Right atrium auricular region (tissue), 2 donors: Measurements from ENCODE around the gene DHODH. TPM values are rescaled to one million over a fixed set of nuclear protein-coding genes. Genes with fewer than 3 reads are reported as not detected.
"Not testable (repeated sequence)": the region's sequence is repeated elsewhere in the genome, so short reads cannot be mapped to it uniquely, and the experiment has no call there.

Source experiments
- DNase-seq: peaks from one replicate; pipeline ENCODE4 v3.0.0-alpha.2; 2019; ENCODE audit warnings: low spot score
- H3K27ac ChIP-seq, 2 donors: fragments of 200-600 bp; sonication (generic); 1 replicate in 1 of 2; 2 replicates in 1 of 2; pipeline ENCODE4 v1.5.1; 2016 to 2019
- H3K27me3 ChIP-seq, 2 donors: fragments of 200-600 bp; sonication (generic); one replicate each; pipeline versions ENCODE4 v1.5.1 to v1.6.0; 2017 to 2019
- H3K36me3 ChIP-seq: fragments of 200-600 bp; sonication (generic); one replicate; pipeline ENCODE4 v1.5.1; 2016
- H3K4me1 ChIP-seq, 2 donors: fragments of 200-600 bp; sonication (generic); one replicate each; pipeline versions ENCODE4 v1.5.1 to v1.6.0; 2017 to 2019
- H3K4me3 ChIP-seq, 2 donors: fragments of 200-600 bp; sonication (generic); 1 replicate in 1 of 2; 2 replicates in 1 of 2; pipeline ENCODE4 v1.5.1; 2017 to 2019; ENCODE audit warnings: mild to moderate bottlenecking in 1 of 2, moderate library complexity in 1 of 2
- H3K9me3 ChIP-seq, 2 donors: fragments of 200-600 bp; sonication (generic); one replicate each; pipeline ENCODE4 v1.5.1; 2019
- CTCF ChIP-seq, 2 donors: fragments of 200-600 bp; sonication (generic); IDR thresholded peaks; one replicate each; pipeline ENCODE4 v1.5.1; 2019; ENCODE audit warnings: antibody characterized with exemption in 2 of 2
- total RNA-seq, 2 donors: library from RNA; depleted of rRNA; stranded (reverse); fragments of >200 nt; gene quantifications; one replicate each; pipeline ENCODE4 v1.1.0, GENCODE V29; 2016

The DHODH gene
- total RNA-seq, 2 donors from 2014 or later = 39.4 to 52.0 TPM

GRCh38 chr16:72050769-72051464, 42.4 kb downstream of the DHODH start:
- Histone ChIP-seq H3K4me3 (no peak overlapping the region), H3K27me3 (no peaks in the 10 kb centered on the region), H3K36me3 (no peaks in the 10 kb centered on the region), H3K9me3 (peaks cover 0 to 5% of the 10 kb centered on the region in 2 donors), H3K27ac (no peak overlapping the region), H3K4me1 (no peaks in the 10 kb centered on the region)
- no peak for DNase-seq
- no peak for TF ChIP-seq CTCF (IDR thresholded peaks at IDR 0.05)

GRCh38 chr16:72051818-72052217, 43.3 kb downstream of the DHODH start:
- Histone ChIP-seq H3K4me1 (no peaks in the 10 kb centered on the region), H3K27me3 (no peaks in the 10 kb centered on the region), H3K27ac (no peak overlapping the region), H3K36me3 (no peaks in the 10 kb centered on the region), H3K9me3 (peaks cover 0 to 5% of the 10 kb centered on the region in 2 donors), H3K4me3 (no peak overlapping the region)
- DNase-seq = no peak
- no peak for TF ChIP-seq CTCF (IDR thresholded peaks at IDR 0.05)

- not testable (repeated sequence) for DNase-seq, H3K36me3 ChIP-seq, H3K4me1 ChIP-seq, H3K27ac ChIP-seq, H3K4me3 ChIP-seq, H3K27me3 ChIP-seq, H3K9me3 ChIP-seq
These were observed 45.8 kb downstream of the DHODH start, which contains the start of gene HP for GRCh38 chr16:72054254-72054847. Gene HP, plus strand, starts transcription at chr16:72054505. Its CDS starts 148 bp downstream, at chr16:72054653.

- Histone ChIP-seq H3K27me3 (no peaks in the 10 kb centered on the region), H3K4me3 (no peak overlapping the region), H3K27ac (no peak overlapping the region), H3K36me3 (no peaks in the 10 kb centered on the region), H3K9me3 (no peaks in the 10 kb centered on the region), H3K4me1 (no peaks in the 10 kb centered on the region)
- no peak for TF ChIP-seq CTCF (IDR thresholded peaks at IDR 0.05)
- DNase-seq = no peak
These were observed 47.4 kb downstream of the DHODH start for GRCh38 chr16:72055911-72056310.

GRCh38 chr16:72057313-72057712, 48.8 kb downstream of the DHODH start:
- H3K4me3 ChIP-seq, DNase-seq: not testable (repeated sequence)

GRCh38 chr16:72059060-72059459, 50.5 kb downstream of the DHODH start:
- not testable (repeated sequence) for H3K27ac ChIP-seq, H3K4me1 ChIP-seq, H3K36me3 ChIP-seq, DNase-seq, H3K27me3 ChIP-seq, H3K9me3 ChIP-seq, H3K4me3 ChIP-seq

More at GRCh38 chr16:72057313-72057712, 48.8 kb downstream of the DHODH start:
- not testable (repeated sequence) for H3K36me3 ChIP-seq, H3K9me3 ChIP-seq, H3K27ac ChIP-seq, H3K4me1 ChIP-seq, H3K27me3 ChIP-seq

- H3K27me3 ChIP-seq = no peaks in the 10 kb centered on the region
- DNase-seq = no peak
- H3K4me3 ChIP-seq = no peak overlapping the region
- no peaks in the 10 kb centered on the region for H3K4me1 ChIP-seq
- no peaks in the 10 kb centered on the region for H3K36me3 ChIP-seq
- no peak for TF ChIP-seq CTCF (IDR thresholded peaks at IDR 0.05)
- no peak overlapping the region for H3K27ac ChIP-seq
- H3K9me3 ChIP-seq = no peaks in the 10 kb centered on the region
These were observed 51.9 kb downstream of the DHODH start for GRCh38 chr16:72060405-72060804.
